Gastroesophageal sphincter (tissue), 3 donors: ENCODE results near the gene PCDH9.

Experiments
- CTCF ChIP-seq, 4 experiments: fragments of 200-600 bp in 2 of 4; fragments of 450-650 bp in 2 of 4; sonication (generic) in 1 of 4; IDR thresholded peaks; one replicate each; pipeline ENCODE4 v1.5.1; 2017 to 2019; ENCODE audit warnings: antibody characterized with exemption in 4 of 4, mild to moderate bottlenecking in 2 of 4, moderate library complexity in 2 of 4
- EP300 ChIP-seq: sonication (generic); formaldehyde crosslinking; IDR thresholded peaks from one replicate; pipeline ENCODE4 v1.6.1; 2017; ENCODE audit warnings: antibody characterized with exemption, mild to moderate bottlenecking
- POLR2AphosphoS5 ChIP-seq: sonication (generic); formaldehyde crosslinking; IDR thresholded peaks from one replicate; pipeline ENCODE4 v1.6.1; 2017; ENCODE audit warnings: antibody characterized with exemption

- TF ChIP-seq EP300 (no peak), CTCF (IDR thresholded peaks at IDR 0.05) (no peak), POLR2AphosphoS5 (no peak)
Measured at GRCh38 chr13:66926851-66927524, 303.1 kb downstream of the PCDH9 start.
